ENCODE measurements around the gene CYP2C19. TPM values are rescaled to one million over a fixed set of nuclear protein-coding genes. Genes with fewer than 3 reads are reported as not detected.

CYP2C19 gene
- total RNA-seq, 1 experiment from 2014 or later = not detected

Other genes starting within 250 kb of the CYP2C19 start
- gene HELLS, start 216.9 kb upstream of the CYP2C19 start, total RNA-seq (2021) = 365 to 419 TPM (median 379 TPM) in 3 replicates
- gene CYP2C18, start 79.0 kb upstream of the CYP2C19 start, total RNA-seq (2021) = 0.07 to 0.28 TPM (median 0.14 TPM) in 3 replicates
- gene CYP2C9, start 176.0 kb downstream of the CYP2C19 start, total RNA-seq (2021) = 0.32 to 0.64 TPM (median 0.50 TPM) in 3 replicates